HepG2 (cell line): ENCODE measurements around the gene LCE4A. TPM values are rescaled to one million over a fixed set of nuclear protein-coding genes. Genes with fewer than 3 reads are reported as not detected.
A peak's percentile ranks its signal among the peaks of the same experiment; 100 is the strongest.

Experiments used
- ATAC-seq: fragments of 200-7000 bp; cut with Tn5 transposase; 3 replicates; pipeline ENCODE4 v1.9.1; 2020; ENCODE audit warnings: mild to moderate bottlenecking, moderate library complexity
- BruUV-seq: library from RNA; stranded (reverse); fragments of 400-500 nt; replicated peaks from 2 replicates; lab custom pipeline; 2021; lab: Mats Ljungman, UMichigan
- CTCF ChIA-PET: fragments of 300-600 bp; formaldehyde crosslinking; extraction: SDS; loops from one replicate; lab custom pipeline; 2021; ENCODE audit warnings: low total read pairs, inconsistent platforms, low intra/inter-chr PET ratio; lab: Yijun Ruan, JAX
- POLR2A ChIA-PET: fragments of 350-600 bp; sonication (Branson Sonifier 250); formaldehyde crosslinking; loops from one replicate; lab custom pipeline; 2020; ENCODE audit warnings: antibody characterized with exemption, inconsistent platforms; lab: Yijun Ruan, JAX
- DNase-seq: peaks from one replicate; pipeline ENCODE4 v3.0.0-alpha.2; 2015; ENCODE audit warnings: low spot score
- FAIRE-seq: peaks from 3 replicates; lab custom pipeline; 2011; peaks lifted over from hg19 to GRCh38; lab: Jason Lieb, UNC
- H2AFZ ChIP-seq: one replicate; pipeline ENCODE4 v1.6.1; 2011; ENCODE audit warnings: low read length, inconsistent platforms
- H3K27ac ChIP-seq: fragments of 300-600 bp; 3 replicates; pipeline ENCODE4 v1.8.0; 2011; ENCODE audit warnings: mixed run types, mild to moderate bottlenecking, mixed read lengths, low read length, inconsistent platforms; ENCODE audit not compliant: insufficient read depth; ENCODE audit errors: extremely low read length
- H3K27me3 ChIP-seq, 2 experiments: fragments of 200-600 bp in 1 of 2; 2 replicates in 1 of 2; 3 replicates in 1 of 2; pipeline versions ENCODE4 v1.6.0 to v1.8.0; 2011; ENCODE audit warnings: low read length in 2 of 2, mild to moderate bottlenecking in 2 of 2, moderate library complexity in 2 of 2, inconsistent platforms in 1 of 2; ENCODE audit not compliant: insufficient read depth in 2 of 2, control insufficient read depth in 1 of 2
- H3K36me3 ChIP-seq, 2 experiments: fragments of 200-600 bp in 1 of 2; replicated peaks in 1 of 2; 2 replicates in 1 of 2; 3 replicates in 1 of 2; pipeline versions ENCODE4 v1.5.1 to v1.8.0; 2011; ENCODE audit warnings: low read length in 2 of 2, inconsistent platforms in 1 of 2; ENCODE audit not compliant: insufficient read depth in 2 of 2, control insufficient read depth in 1 of 2
- H3K4me1 ChIP-seq: 2 replicates; pipeline ENCODE4 v1.5.1; 2012; ENCODE audit warnings: low read length, inconsistent platforms; ENCODE audit not compliant: insufficient read depth
- H3K4me2 ChIP-seq: 2 replicates; pipeline ENCODE4 v1.6.0; 2011; ENCODE audit warnings: low read depth, low read length, inconsistent platforms
- H3K4me3 ChIP-seq, 3 experiments: fragments of 200-600 bp in 1 of 3; sonication (generic), shearing (Covaris generic) in 1 of 3; replicated peaks in 1 of 3; 2 replicates each; pipeline ENCODE4 v1.5.1; 2011 to 2016; ENCODE audit warnings: low read length in 3 of 3, inconsistent platforms in 2 of 3, low read depth in 2 of 3, mild to moderate bottlenecking in 2 of 3, control low read depth in 1 of 3, mixed read lengths in 1 of 3; ENCODE audit not compliant: insufficient read depth in 1 of 3
- H3K79me2 ChIP-seq: one replicate; pipeline ENCODE4 v1.6.1; 2011; ENCODE audit warnings: low read length, inconsistent platforms; ENCODE audit not compliant: insufficient read depth
- H3K9ac ChIP-seq: 2 replicates; pipeline ENCODE4 v1.6.0; 2011; ENCODE audit warnings: mild to moderate bottlenecking, low read depth, low read length, inconsistent platforms; ENCODE audit not compliant: insufficient read depth
- H3K9me3 ChIP-seq: 2 replicates; pipeline ENCODE4 v1.5.1; 2012; ENCODE audit warnings: mild to moderate bottlenecking, low read length
- H4K20me1 ChIP-seq: 2 replicates; pipeline ENCODE4 v1.6.0; 2011; ENCODE audit warnings: inconsistent platforms, mild to moderate bottlenecking, low read length, moderate library complexity; ENCODE audit not compliant: insufficient read depth
- GABPA ChIP-seq, 2 experiments: IDR thresholded peaks; 2 replicates each; pipeline ENCODE4 v1.6.1; 2011 to 2016; ENCODE audit warnings: low read depth in 2 of 2, low read length in 1 of 2, missing biosample characterization in 1 of 2, missing genetic modification characterization in 1 of 2
- NR2C2 ChIP-seq: sonication (generic); formaldehyde crosslinking; IDR thresholded peaks from 2 replicates; pipeline ENCODE4 v1.4.0; 2020; ENCODE audit warnings: missing genetic modification reagents, mild to moderate bottlenecking, moderate library complexity, borderline replicate concordance
- NR2F2 ChIP-seq: IDR thresholded peaks from 2 replicates; pipeline ENCODE4 v1.6.1; 2012; ENCODE audit warnings: low read depth, inconsistent platforms, borderline replicate concordance
- NR2F6 ChIP-seq, 2 experiments: IDR thresholded peaks; 2 replicates each; pipeline ENCODE4 v1.6.1; 2016; ENCODE audit warnings: antibody characterized with exemption in 1 of 2, mild to moderate bottlenecking in 1 of 2
- PCBP1 ChIP-seq: fragments of 200-400 bp; formaldehyde crosslinking; IDR thresholded peaks from 2 replicates; pipeline ENCODE4 v1.6.1; 2017; ENCODE audit warnings: mild to moderate bottlenecking, low read depth, low read length, borderline replicate concordance
- PRDM15 ChIP-seq: sonication (generic); formaldehyde crosslinking; IDR thresholded peaks from 2 replicates; pipeline ENCODE4 v1.4.0; 2020; ENCODE audit warnings: missing genetic modification reagents
- RBM39 ChIP-seq: fragments of 200-400 bp; formaldehyde crosslinking; IDR thresholded peaks from one replicate; pipeline ENCODE4 v1.6.1; 2018; ENCODE audit warnings: antibody characterized with exemption, mild to moderate bottlenecking, low read depth, low read length; ENCODE audit not compliant: poor library complexity, severe bottlenecking
- SOX13 ChIP-seq, 3 experiments: fragments of 450-650 bp in 1 of 3; sonication (generic) in 1 of 3; formaldehyde crosslinking in 1 of 3; IDR thresholded peaks in 2 of 3; conservative IDR thresholded peaks in 1 of 3; 2 replicates each; pipeline versions ENCODE4 v1.5.0 to v1.6.1; 2016 to 2020; ENCODE audit warnings: antibody characterized with exemption in 1 of 3, mild to moderate bottlenecking in 1 of 3, missing compliant biosample characterization in 1 of 3, missing genetic modification reagents in 1 of 3, moderate library complexity in 1 of 3
- SOX5 ChIP-seq: IDR thresholded peaks from 2 replicates; pipeline ENCODE4 v1.6.1; 2016; ENCODE audit warnings: borderline replicate concordance
- WGBS: methylation state at CpG from one replicate; pipeline ENCODE4 v1.1.6; 2017; ENCODE audit warnings: low lambda C conversion rate; 5-methylcytosine and 5-hydroxymethylcytosine counted together
- in situ Hi-C: cut with HindIII; loops from 2 replicates; pipeline ENCODE4 v1.10.0; 2017; ENCODE audit warnings: low pct_unique_long_range_greater_than_20kb; ENCODE audit not compliant: extremely low pct_ligation_motif_present
- intact Hi-C: fragments of 100-400 bp; cut with micrococcal nuclease; formaldehyde crosslinking; loops from one replicate; pipeline ENCODE4 v1.10.0; 2022; ENCODE audit not compliant: unreplicated experiment
- polyA plus RNA-seq, 8 experiments: library from polyadenylated mRNA; depleted of rRNA in 3 of 8; stranded (reverse) in 7 of 8; unstranded in 1 of 8; fragments of >200 nt; fragmentation: Illumina TruSeq in 4 of 8; extraction: Trizol in 4 of 8; gene quantifications; 2 replicates each; pipeline versions ENCODE4 v1.2.1 to v1.2.3, GENCODE V29; 2011 to 2016; ENCODE audit warnings: low read depth in 4 of 8, missing spikeins in 1 of 8, mixed read lengths in 1 of 8; ENCODE audit not compliant: insufficient read depth in 1 of 8
- total RNA-seq, 5 experiments: library from RNA; depleted of rRNA; stranded (reverse); fragments of >200 nt; fragmentation: Illumina TruSeq; extraction: Trizol; gene quantifications; 2 replicates each; pipeline ENCODE4 v1.2.3, GENCODE V29; 2016; ENCODE audit warnings: low read depth in 1 of 5
- TF ChIP-seq, protein P1 (sequence below): sonication (generic); formaldehyde crosslinking; IDR thresholded peaks from 2 replicates; pipeline ENCODE4 v1.5.1; 2020; ENCODE audit warnings: mild to moderate bottlenecking, moderate library complexity, missing genetic modification reagents
- TF ChIP-seq, protein P2 (sequence below), 2 experiments: sonication (generic) in 1 of 2; formaldehyde crosslinking in 1 of 2; IDR thresholded peaks; 2 replicates each; pipeline versions ENCODE4 v1.4.0 to v1.6.1; 2016 to 2020; ENCODE audit warnings: borderline replicate concordance in 1 of 2, low read depth in 1 of 2, mild to moderate bottlenecking in 1 of 2, missing genetic modification reagents in 1 of 2

Gene LCE4A
- total and polyA plus RNA-seq, 2 of the 13 experiments (the other 11 are each of a cell fraction or from before 2014, with no cell fraction given): not detected

DNA sequence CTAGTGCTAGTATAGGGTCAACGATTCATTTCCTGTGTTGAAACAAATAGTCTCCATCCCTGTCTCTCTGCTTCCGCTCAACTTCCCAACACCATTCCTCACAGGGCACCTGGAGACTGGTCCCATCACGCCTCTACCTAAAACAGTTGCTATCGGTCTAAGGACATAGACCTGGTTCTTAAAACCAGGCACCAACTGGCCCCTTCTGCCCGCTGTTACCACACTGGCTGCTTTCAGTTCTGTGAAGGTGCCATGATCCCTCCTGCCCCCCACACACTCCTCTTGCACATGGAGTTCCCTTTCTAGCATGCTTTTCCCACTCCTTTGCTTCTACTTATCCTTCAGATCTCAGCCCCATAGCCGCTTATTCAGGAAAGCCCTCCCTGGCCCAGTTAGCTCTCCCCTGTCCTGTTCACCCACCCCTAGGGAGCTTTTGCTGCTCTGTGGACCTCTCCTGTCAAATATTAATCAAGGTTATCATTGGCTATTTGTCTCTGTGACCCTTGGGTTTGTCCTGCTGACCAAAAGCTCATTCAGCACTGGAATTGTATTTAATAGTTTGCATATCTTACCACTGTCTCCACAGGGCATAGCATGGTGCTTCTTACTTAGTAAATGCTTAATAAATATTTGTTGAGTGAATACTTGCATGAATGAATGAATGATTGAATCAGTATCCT lies 37.9 kb downstream of the LCE4A start:
- FAIRE-seq (peak; percentile 49), DNase-seq (peak; percentile 36), ATAC-seq (peak; percentile 90)
- Histone ChIP-seq H3K36me3 (no peaks in the 10 kb centered on the region), H3K27me3 (no peaks in the 10 kb centered on the region), H3K4me3 (no peak overlapping the region; a peak in 1 of 6 replicates), H3K4me1 (peaks cover 27% of the 10 kb centered on the region), H4K20me1 (no peaks in the 10 kb centered on the region), H3K9ac (no peak overlapping the region), H3K9me3 (no peaks in the 10 kb centered on the region), H3K4me2 (peak overlapping the region; percentile 53), H3K27ac (no peak overlapping the region), H2AFZ (no peak overlapping the region), H3K79me2 (no peaks in the 10 kb centered on the region)
- 46% methylated on average over 6 of the region's 6 CpGs for WGBS
- in situ Hi-C loops (no loop called here), intact Hi-C loops (no loop called here)
- CTCF ChIA-PET: no interaction called here
- no TSS peak for BruUV-seq
- POLR2A ChIA-PET: no interaction called here
- TF ChIP-seq, protein P1, sequence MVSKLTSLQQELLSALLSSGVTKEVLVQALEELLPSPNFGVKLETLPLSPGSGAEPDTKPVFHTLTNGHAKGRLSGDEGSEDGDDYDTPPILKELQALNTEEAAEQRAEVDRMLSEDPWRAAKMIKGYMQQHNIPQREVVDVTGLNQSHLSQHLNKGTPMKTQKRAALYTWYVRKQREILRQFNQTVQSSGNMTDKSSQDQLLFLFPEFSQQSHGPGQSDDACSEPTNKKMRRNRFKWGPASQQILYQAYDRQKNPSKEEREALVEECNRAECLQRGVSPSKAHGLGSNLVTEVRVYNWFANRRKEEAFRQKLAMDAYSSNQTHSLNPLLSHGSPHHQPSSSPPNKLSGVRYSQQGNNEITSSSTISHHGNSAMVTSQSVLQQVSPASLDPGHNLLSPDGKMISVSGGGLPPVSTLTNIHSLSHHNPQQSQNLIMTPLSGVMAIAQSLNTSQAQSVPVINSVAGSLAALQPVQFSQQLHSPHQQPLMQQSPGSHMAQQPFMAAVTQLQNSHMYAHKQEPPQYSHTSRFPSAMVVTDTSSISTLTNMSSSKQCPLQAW (CRISPR knock-in tag): 0 out of 2 replicates have a peak, but pooled peaks have one; percentile 14
- TF ChIP-seq PRDM15 (CRISPR knock-in tag) (no peak), PCBP1 (no peak), GABPA (IDR thresholded peaks at IDR 0.05; ENCODE audit: low read depth, low read length) (no peak), GABPA (CRISPR knock-in tag; IDR thresholded peaks at IDR 0.05; ENCODE audit: low read depth) (peak; percentile 21; the same call in 1 of the 2 replicates), SOX5 (CRISPR knock-in tag) (peak; percentile 67; the same call in 1 of the 2 replicates), NR2F6 (IDR thresholded peaks at IDR 0.05) (peak; percentile 72), NR2F6 (CRISPR knock-in tag; IDR thresholded peaks at IDR 0.05) (no peak), NR2C2 (CRISPR knock-in tag) (peak; percentile 52; the same call in 1 of the 2 replicates), SOX13 (IDR thresholded peaks at IDR 0.05) (no peak), SOX13 (CRISPR knock-in tag; conservative IDR thresholded peaks at IDR 0.05 in 1 of 2, IDR thresholded peaks at IDR 0.05 in 1 of 2) (peak in 1 of 2 experiments; percentile 86; a peak in 2 of 4 replicates), RBM39 (no peak), NR2F2 (peak; percentile 58; the same call in 1 of the 2 replicates)
- TF ChIP-seq, protein P2, sequence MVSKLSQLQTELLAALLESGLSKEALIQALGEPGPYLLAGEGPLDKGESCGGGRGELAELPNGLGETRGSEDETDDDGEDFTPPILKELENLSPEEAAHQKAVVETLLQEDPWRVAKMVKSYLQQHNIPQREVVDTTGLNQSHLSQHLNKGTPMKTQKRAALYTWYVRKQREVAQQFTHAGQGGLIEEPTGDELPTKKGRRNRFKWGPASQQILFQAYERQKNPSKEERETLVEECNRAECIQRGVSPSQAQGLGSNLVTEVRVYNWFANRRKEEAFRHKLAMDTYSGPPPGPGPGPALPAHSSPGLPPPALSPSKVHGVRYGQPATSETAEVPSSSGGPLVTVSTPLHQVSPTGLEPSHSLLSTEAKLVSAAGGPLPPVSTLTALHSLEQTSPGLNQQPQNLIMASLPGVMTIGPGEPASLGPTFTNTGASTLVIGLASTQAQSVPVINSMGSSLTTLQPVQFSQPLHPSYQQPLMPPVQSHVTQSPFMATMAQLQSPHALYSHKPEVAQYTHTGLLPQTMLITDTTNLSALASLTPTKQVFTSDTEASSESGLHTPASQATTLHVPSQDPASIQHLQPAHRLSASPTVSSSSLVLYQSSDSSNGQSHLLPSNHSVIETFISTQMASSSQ (IDR thresholded peaks at IDR 0.05; ENCODE audit: low read depth): peak; percentile 74
- TF ChIP-seq, protein P2 (CRISPR knock-in tag; IDR thresholded peaks at IDR 0.05; ENCODE audit: borderline replicate concordance): 0 out of 2 replicates have a peak, but pooled peaks have one; percentile 42
